ENCODE results near the gene COLEC11. TPM values are rescaled to one million over a fixed set of nuclear protein-coding genes. Genes with fewer than 3 reads are reported as not detected.

The COLEC11 gene
- total and polyA plus RNA-seq, 9 of the 15 experiments (the other 6 are each of a cell fraction or from before 2014, with no cell fraction given), result 0.32 to 4.3 (median 1.8) TPM

DNA sequence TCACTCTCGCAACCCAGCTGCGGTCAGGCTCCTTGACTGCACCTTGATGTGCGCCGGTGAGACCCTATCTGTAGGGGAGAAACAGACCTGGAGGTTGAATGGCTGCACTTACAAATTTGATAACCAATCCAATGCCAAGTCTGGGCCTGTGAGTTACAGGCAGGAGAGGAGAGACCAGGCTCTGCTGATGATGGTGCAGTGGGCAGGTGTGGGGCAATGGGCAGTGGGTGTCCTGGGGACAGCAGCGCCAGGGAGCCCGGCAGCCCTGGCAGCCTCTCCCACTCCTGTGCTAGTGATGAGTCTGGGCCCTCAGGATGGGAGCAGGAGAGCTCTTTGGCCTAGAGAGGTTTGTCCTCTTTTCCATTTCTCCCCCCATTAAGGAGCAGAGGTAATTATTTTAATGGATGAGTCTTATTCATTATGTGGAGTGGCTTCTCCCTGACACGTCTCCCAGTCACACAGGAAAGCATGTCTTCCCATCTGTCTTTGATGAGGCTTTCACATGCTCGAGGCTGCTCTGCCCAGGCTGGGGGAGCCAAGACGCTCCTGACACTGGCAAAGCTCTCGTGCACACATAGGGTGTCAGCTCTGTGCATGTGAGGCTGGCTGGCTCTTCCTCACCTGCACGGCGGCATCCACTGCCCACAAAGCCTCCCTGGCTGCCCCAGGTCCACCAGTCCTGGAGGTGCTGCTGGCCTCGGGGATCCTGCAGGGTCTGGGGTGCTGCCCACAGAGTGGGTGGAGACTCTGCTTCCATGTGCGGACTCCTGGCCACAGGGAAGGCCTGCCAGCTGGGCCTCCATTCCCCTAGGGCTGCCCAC is 53.1 kb downstream of the COLEC11 start:
- H3K9ac ChIP-seq (ENCODE audit: insufficient read depth in 1 of 2, low read depth in 2 of 2, low read length in 2 of 2), result no peak overlapping the region
- in situ Hi-C loops (cut with MboI) (no loop called here), intact Hi-C loops (cut with micrococcal nuclease) (no loop called here)
- no peaks in the 10 kb centered on the region for H3K79me2 ChIP-seq (ENCODE audit: control insufficient read depth, insufficient read depth, low read length)
- H3K9me1 ChIP-seq (ENCODE audit: control insufficient read depth, insufficient read depth, low read length), result no peaks in the 10 kb centered on the region
- no peak overlapping the region for H3K4me2 ChIP-seq (ENCODE audit: insufficient read depth, low read length)
- no TSS peak for BruUV-seq (replicated peaks)
- H3K36me3 ChIP-seq (ENCODE audit: control insufficient read depth, insufficient read depth, low read length), result no peaks in the 10 kb centered on the region
- H4K20me1 ChIP-seq (replicated peaks; ENCODE audit: control insufficient read depth, insufficient read depth, low read length), result peaks cover 16% of the 10 kb centered on the region
- FAIRE-seq (no peak), DNase-seq (ENCODE audit: extremely low read depth in 1 of 4, low spot score in 3 of 4) (no peak), ATAC-seq (no peak)
- H3K27me3 ChIP-seq (ENCODE audit: control insufficient read depth in 2 of 2, insufficient read depth in 2 of 2, low read length in 2 of 2), result peaks cover 38 to 89% of the 10 kb centered on the region in 2 experiments
- ChIA-PET POLR2A (interaction anchor here (1.0 kb wide), 1 partner anchor 10 kb away, joined by 3 read pairs; no protein-coding TSS in a partner anchor), CTCF (ENCODE audit: low intra/inter-chr PET ratio) (no interaction called here)
- 10% methylated on average over 14 of the region's 14 CpGs for WGBS (ENCODE audit: insufficient coverage, low coverage, missing lambda C conversion rate)
- no peak overlapping the region for H3K27ac ChIP-seq (ENCODE audit: extremely low read depth, low read depth, low read length)
- H3K4me3 ChIP-seq, result no peak overlapping the region
- no peaks in the 10 kb centered on the region for H3K9me3 ChIP-seq (replicated peaks; ENCODE audit: control insufficient read depth, insufficient read depth, low read depth, low read length)
- peaks cover 0 to 32% of the 10 kb centered on the region in 2 experiments; a peak in 3 of 5 replicates for H3K4me1 ChIP-seq (replicated peaks in 1 of 2; ENCODE audit: control insufficient read depth in 2 of 2, insufficient read depth in 2 of 2, low read length in 2 of 2)
- H2AFZ ChIP-seq (ENCODE audit: low read depth, low read length), result no peak overlapping the region
- TF ChIP-seq, protein P1, sequence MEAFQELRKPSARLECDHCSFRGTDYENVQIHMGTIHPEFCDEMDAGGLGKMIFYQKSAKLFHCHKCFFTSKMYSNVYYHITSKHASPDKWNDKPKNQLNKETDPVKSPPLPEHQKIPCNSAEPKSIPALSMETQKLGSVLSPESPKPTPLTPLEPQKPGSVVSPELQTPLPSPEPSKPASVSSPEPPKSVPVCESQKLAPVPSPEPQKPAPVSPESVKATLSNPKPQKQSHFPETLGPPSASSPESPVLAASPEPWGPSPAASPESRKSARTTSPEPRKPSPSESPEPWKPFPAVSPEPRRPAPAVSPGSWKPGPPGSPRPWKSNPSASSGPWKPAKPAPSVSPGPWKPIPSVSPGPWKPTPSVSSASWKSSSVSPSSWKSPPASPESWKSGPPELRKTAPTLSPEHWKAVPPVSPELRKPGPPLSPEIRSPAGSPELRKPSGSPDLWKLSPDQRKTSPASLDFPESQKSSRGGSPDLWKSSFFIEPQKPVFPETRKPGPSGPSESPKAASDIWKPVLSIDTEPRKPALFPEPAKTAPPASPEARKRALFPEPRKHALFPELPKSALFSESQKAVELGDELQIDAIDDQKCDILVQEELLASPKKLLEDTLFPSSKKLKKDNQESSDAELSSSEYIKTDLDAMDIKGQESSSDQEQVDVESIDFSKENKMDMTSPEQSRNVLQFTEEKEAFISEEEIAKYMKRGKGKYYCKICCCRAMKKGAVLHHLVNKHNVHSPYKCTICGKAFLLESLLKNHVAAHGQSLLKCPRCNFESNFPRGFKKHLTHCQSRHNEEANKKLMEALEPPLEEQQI (IDR thresholded peaks at IDR 0.05), result no peak
- TF ChIP-seq ZNF197 (CRISPR knock-in tag; IDR thresholded peaks at IDR 0.05; ENCODE audit: low read depth) (no peak), TEAD2 (tag; IDR thresholded peaks at IDR 0.05) (no peak), HLTF (IDR thresholded peaks at IDR 0.05) (no peak), POLR3G (IDR thresholded peaks at IDR 0.05; ENCODE audit: extremely low read depth, insufficient read length, insufficient replicate concordance) (no peak), RBM39 (optimal IDR thresholded peaks at IDR 0.05; ENCODE audit: low read depth, low read length) (no peak), ZNF696 (CRISPR knock-in tag; conservative IDR thresholded peaks at IDR 0.05) (no peak), HNRNPH1 (optimal IDR thresholded peaks at IDR 0.05; ENCODE audit: low read depth, low read length) (no peak), ERF (CRISPR knock-in tag; IDR thresholded peaks at IDR 0.05) (no peak)
- TF ChIP-seq, protein P2, sequence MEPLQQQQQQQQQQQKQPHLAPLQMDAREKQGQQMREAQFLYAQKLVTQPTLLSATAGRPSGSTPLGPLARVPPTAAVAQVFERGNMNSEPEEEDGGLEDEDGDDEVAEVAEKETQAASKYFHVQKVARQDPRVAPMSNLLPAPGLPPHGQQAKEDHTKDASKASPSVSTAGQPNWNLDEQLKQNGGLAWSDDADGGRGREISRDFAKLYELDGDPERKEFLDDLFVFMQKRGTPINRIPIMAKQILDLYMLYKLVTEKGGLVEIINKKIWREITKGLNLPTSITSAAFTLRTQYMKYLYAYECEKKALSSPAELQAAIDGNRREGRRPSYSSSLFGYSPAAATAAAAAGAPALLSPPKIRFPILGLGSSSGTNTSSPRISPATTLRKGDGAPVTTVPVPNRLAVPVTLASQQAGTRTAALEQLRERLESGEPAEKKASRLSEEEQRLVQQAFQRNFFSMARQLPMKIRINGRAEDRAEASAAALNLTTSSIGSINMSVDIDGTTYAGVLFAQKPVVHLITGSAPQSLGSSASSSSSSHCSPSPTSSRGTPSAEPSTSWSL (CRISPR knock-in tag; IDR thresholded peaks at IDR 0.05; ENCODE audit: borderline replicate concordance), result no peak
- TF ChIP-seq, protein P3, sequence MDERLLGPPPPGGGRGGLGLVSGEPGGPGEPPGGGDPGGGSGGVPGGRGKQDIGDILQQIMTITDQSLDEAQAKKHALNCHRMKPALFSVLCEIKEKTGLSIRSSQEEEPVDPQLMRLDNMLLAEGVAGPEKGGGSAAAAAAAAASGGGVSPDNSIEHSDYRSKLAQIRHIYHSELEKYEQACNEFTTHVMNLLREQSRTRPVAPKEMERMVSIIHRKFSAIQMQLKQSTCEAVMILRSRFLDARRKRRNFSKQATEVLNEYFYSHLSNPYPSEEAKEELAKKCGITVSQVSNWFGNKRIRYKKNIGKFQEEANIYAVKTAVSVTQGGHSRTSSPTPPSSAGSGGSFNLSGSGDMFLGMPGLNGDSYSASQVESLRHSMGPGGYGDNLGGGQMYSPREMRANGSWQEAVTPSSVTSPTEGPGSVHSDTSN (CRISPR knock-in tag; IDR thresholded peaks at IDR 0.05; ENCODE audit: low read depth), result no peak
- TF ChIP-seq, protein P3 (tag; conservative IDR thresholded peaks at IDR 0.05; ENCODE audit: low read depth), result no peak
